Measurements from ENCODE around the gene PDCD1. TPM values are rescaled to one million over a fixed set of nuclear protein-coding genes. Genes with fewer than 3 reads are reported as not detected.

PDCD1 gene
- polyA plus RNA-seq, 4 donors, result 0.11 to 0.40 (median 0.18) TPM

- no peak for DNase-seq (ENCODE audit: low read depth in 4 of 4, low spot score in 3 of 4)
Observed at GRCh38 chr2:241895712-241896641, 37.3 kb upstream of the PDCD1 start.

- DNase-seq (ENCODE audit: low read depth in 4 of 4, low spot score in 3 of 4), result no peak
Observed at GRCh38 chr2:241895427-241895711, 36.7 kb upstream of the PDCD1 start.

GRCh38 chr2:241894681-241895426 is 36.2 kb upstream of the PDCD1 start:
- no peak for DNase-seq (ENCODE audit: low read depth in 4 of 4, low spot score in 3 of 4)

DNA sequence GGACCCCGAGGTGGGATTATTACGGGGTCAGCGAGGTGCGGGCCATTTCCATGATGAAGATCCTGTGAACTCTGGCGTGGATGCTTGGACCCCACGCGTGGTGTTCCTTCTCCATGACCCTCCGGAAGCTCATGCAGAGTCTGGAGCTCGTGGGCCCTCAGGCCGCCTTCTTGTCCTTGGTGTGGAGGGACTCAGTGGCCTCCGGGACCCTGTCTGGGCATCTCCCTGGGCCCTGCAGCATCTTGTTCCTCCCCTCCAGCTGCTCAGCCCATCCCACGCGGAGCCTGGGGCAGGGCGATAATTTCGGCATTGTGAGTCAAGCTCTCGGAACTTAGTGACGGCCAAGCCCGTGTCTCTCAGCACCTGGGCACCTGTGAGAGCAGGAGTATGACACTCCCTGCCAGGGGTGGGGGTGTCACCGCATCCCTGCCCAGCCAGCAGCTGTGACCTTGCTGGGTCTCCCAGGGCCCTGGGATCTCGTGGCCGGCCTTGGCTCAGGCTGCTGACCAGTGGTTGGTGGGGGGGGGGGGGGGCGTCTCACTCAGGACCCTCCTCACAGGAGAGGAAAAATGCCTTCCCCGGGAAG is 35.5 kb upstream of the PDCD1 start:
- no peak for DNase-seq (ENCODE audit: low read depth in 4 of 4, low spot score in 3 of 4)

DNA sequence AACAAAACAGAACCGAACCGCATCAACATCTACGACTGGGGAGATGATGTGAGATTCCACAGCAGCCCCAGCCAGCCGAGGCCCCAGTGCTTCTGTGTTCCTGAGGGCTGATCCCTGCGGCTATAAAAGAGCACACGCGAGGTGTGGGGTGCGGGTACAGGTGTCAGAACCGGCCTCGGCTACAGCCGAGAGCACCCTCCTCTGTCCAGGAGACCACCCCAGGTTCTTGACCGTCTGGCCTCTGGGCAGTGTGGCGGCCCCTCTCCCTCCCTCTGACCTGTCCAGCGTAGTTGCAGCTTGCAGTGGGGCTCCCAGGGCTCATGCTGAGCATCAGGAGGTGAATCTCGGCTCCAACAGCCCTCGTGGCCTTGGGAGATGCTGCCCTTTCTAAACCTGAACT is 34.6 kb upstream of the PDCD1 start:
- no peak for DNase-seq (ENCODE audit: low read depth in 4 of 4, low spot score in 3 of 4)

DNA sequence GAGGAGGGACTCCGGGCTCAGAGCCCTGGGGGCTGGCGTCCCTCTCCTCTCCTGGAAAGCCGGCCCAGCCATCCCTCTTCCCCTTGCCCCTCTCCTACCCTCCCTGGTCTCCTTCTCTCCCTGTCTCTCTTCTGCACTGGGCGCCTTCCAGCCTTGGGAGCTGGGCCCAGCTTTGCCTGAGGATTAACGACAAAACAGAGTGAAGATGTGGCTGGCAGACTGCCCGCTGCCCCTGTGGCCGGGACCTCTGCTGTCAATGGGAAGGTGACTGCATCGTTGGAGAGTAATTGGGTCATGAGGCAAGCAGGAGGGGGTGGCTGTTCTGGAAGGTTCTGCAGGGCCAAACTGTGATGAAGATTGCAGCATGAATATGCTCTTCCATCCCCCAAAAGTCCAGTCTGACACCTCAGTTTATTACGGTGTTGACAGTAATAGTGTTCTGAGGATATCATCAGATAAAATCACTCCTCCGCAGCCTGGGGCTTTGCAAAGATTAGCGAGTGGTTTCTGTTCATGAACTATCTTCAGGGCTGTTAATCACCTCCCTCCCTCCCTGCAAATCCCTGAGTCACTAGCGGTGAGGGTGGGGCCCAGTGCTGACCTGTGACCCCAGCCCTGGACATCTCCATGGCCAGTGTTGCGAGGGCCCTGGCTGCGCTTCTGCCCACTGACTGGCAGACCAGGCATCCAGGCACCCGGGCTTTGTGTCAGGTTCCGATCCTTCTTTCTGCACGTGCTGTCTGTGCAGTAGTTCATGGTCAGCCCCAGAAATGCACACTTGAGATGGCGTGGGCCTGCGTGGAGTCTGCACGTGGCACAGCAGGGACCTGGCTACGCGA is 33.8 kb upstream of the PDCD1 start:
- no peak for DNase-seq (ENCODE audit: low read depth in 4 of 4, low spot score in 3 of 4)

GRCh38 chr2:241891988-241892298 is 33.2 kb upstream of the PDCD1 start:
- DNase-seq (ENCODE audit: low read depth in 4 of 4, low spot score in 3 of 4), result no peak

- DNase-seq (ENCODE audit: low read depth in 4 of 4, low spot score in 3 of 4), result no peak
Observed at GRCh38 chr2:241891315-241891987, 32.8 kb upstream of the PDCD1 start.

DNA sequence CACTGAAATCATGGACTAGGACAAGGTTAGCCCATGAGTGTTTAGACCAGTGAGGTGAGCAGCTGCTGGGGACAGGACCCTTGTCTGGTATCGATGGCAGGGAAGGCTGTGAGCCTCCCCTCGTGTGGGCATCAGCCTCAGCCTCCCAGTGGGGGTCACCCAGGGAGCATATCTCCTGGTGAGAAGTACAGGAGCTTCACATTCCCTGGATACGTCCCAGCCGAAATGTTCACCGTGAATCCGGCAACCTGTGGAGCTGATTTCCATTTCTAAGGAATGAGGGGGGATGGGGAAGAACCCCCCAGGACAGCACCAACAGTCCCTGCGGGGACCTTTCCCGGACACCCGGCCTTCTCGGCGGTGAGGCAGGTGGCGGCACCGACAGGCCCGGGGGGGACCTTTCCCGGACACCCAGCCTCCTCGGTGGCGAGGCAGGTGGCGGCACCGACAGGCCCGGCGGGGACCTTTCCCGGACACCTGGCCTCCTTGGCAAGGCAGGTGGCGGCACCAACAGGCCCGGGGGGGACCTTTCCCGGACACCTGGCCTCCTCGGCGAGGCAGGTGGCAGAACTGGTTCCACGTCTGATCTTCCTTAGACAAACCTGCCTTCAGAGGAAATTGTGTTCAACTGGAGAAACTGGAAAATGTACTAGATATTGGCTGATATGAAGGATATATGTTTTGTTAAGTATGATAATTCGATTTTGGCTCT is 32.0 kb upstream of the PDCD1 start:
- no peak for DNase-seq (ENCODE audit: low read depth in 4 of 4, low spot score in 3 of 4)

DNA sequence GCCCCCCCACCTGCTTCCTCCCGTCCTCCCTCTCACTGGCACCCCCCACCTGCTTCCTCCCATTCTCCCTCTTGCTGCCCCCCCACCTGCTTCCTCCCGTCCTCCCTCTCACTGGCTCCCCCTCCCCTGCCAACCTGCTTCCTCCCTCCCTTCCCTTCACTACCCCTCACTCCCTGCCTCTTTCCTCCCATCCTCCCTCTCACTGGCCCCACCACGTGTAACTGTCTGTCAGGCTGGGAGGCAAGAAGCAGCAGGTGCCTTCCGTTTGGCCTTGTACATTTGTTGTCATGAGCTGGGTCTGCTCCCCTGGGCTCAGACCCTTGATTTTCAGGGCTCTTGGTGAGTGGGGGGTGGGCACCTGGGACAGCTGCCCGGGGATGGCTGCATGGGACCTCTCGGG is 29.9 kb upstream of the PDCD1 start:
- DNase-seq (ENCODE audit: low read depth in 4 of 4, low spot score in 3 of 4), result no peak

GRCh38 chr2:241887806-241888522 is 29.3 kb upstream of the PDCD1 start:
- DNase-seq (ENCODE audit: low read depth in 4 of 4, low spot score in 3 of 4), result no peak

GRCh38 chr2:241886840-241887447 is 28.2 kb upstream of the PDCD1 start:
- DNase-seq (ENCODE audit: low read depth in 4 of 4, low spot score in 3 of 4), result no peak

GRCh38 chr2:241885946-241886643 is 27.4 kb upstream of the PDCD1 start:
- DNase-seq (ENCODE audit: low read depth in 4 of 4, low spot score in 3 of 4), result no peak

DNA sequence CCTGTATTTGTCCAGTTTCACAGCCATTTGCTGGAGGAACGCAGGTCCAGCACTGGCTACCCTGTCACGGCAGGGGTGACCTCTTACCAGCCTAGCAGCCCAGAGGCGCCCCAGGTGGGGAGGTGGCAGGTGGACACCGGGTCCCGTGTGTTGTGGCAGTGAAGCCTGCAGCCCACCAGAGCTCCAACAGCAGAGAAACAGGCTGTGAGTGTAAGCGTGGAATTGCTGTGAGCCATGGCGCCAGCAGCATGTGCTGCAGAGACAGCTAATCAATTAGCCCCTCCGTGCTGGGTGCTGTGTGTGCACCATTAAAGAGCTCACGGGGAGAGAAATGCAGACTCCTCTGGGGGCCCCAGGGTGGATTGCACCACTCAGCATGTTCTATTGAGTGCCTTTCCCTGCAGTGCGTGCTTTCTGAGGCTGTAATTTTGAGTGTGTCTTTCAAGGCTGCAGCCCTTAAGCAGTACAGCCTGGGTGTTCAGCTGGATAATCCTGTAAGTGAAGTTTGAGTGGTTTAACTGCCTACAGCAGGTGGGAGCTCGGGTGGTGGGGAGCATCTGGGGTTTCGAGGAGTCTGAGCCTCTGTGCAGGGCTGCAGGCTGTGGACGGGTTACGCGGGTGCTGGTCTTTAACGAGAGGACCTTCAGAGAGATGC is 26.7 kb upstream of the PDCD1 start:
- no peak for DNase-seq (ENCODE audit: low read depth in 4 of 4, low spot score in 3 of 4)

- no peak for DNase-seq (ENCODE audit: low read depth in 4 of 4, low spot score in 3 of 4)
Observed at GRCh38 chr2:241884951-241885290, 26.2 kb upstream of the PDCD1 start.

DNA sequence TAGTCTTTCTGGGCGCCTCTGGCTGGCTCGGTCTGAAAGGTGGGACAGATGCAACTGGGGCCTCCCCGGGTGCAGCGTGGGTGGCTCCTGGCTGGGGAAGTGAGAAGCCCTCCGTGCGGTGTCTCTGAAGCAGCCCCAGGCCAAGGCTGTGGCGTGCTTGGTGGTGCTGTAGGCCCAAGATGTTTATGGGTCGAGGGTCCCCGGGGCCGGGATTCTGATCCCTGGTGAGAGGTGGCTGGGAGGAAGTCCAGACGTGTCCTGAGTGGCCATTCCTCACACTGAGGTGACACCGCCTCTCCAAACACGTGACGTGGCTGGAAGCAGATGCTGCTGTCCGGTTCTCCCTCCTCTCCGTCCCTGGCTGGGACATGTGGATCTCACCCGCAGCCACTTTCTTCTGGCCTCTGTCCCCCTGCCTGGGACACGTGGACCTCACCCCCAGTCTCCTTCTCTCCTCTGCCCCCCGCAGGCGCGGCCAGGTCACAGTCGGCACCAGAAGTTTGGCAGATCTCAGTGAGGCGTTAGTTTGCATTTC is 23.5 kb upstream of the PDCD1 start:
- no peak for DNase-seq (ENCODE audit: low read depth in 4 of 4, low spot score in 3 of 4)

- DNase-seq (ENCODE audit: low read depth in 4 of 4, low spot score in 3 of 4), result no peak
Observed at GRCh38 chr2:241880311-241881073, 21.8 kb upstream of the PDCD1 start.
